Esophagus squamous epithelium (tissue), 5 donors: ENCODE data around the gene DDX51. TPM values are rescaled to one million over a fixed set of nuclear protein-coding genes. Genes with fewer than 3 reads are reported as not detected.

ENCODE experiments used
- DNase-seq: peaks from one replicate; lab custom pipeline; 2025; lab: John Stamatoyannopoulos, UW
- H3K27ac ChIP-seq, 4 donors: fragments of 200-600 bp; sonication (generic); one replicate each; pipeline ENCODE4 v1.5.1; 2016 to 2019; ENCODE audit warnings: mild to moderate bottlenecking in 1 of 4
- H3K27me3 ChIP-seq, 4 donors: fragments of 200-600 bp; sonication (generic); 1 replicate in 3 of 4; 2 replicates in 1 of 4; pipeline versions ENCODE4 v1.5.1 to v1.6.0; 2017 to 2021; ENCODE audit warnings: antibody characterized with exemption in 1 of 4
- H3K36me3 ChIP-seq, 3 donors: fragments of 200-600 bp; sonication (generic); one replicate each; pipeline ENCODE4 v1.5.1; 2016 to 2019
- H3K4me1 ChIP-seq, 3 donors: fragments of 200-600 bp; sonication (generic); one replicate each; pipeline ENCODE4 v1.5.1; 2017 to 2019
- H3K4me3 ChIP-seq, 4 donors: fragments of 200-600 bp; sonication (generic); 1 replicate in 3 of 4; 2 replicates in 1 of 4; pipeline ENCODE4 v1.5.1; 2016 to 2019; ENCODE audit warnings: mild to moderate bottlenecking in 2 of 4, moderate library complexity in 1 of 4
- H3K9me3 ChIP-seq, 3 donors: fragments of 200-600 bp; sonication (generic); one replicate each; pipeline ENCODE4 v1.5.1; 2016 to 2019
- POLR2A ChIP-seq, 4 donors: fragments of 450-650 bp; IDR thresholded peaks; one replicate each; pipeline ENCODE4 v1.6.1; 2017; ENCODE audit warnings: antibody characterized with exemption in 4 of 4, mild to moderate bottlenecking in 4 of 4, moderate library complexity in 3 of 4
- WGBS, 2 donors: methylation state at CpG; one replicate each; pipeline ENCODE4 v1.1.5; 2018; 5-methylcytosine and 5-hydroxymethylcytosine counted together
- intact Hi-C: fragments of 100-400 bp; cut with DNase I; formaldehyde crosslinking; loops from one replicate; pipeline ENCODE4 v1.15.0; 2022
- total RNA-seq, 4 donors: library from RNA; depleted of rRNA; stranded (reverse); fragments of >200 nt; gene quantifications; one replicate each; pipeline ENCODE4 v1.1.0, GENCODE V29; 2016
- TF ChIP-seq, protein P1 (sequence below), 6 experiments: fragments of 450-650 bp in 4 of 6; fragments of 200-600 bp in 2 of 6; sonication (generic) in 2 of 6; IDR thresholded peaks; one replicate each; pipeline ENCODE4 v1.5.1; 2016 to 2019; ENCODE audit warnings: antibody characterized with exemption in 6 of 6, mild to moderate bottlenecking in 4 of 6, moderate library complexity in 4 of 6
- donor health status: DM: yes; HTN: yes; CAD: no.

The DDX51 gene
- total RNA-seq, 4 donors from 2014 or later: 8.9 to 15.3 (median 11.0) TPM

DNA sequence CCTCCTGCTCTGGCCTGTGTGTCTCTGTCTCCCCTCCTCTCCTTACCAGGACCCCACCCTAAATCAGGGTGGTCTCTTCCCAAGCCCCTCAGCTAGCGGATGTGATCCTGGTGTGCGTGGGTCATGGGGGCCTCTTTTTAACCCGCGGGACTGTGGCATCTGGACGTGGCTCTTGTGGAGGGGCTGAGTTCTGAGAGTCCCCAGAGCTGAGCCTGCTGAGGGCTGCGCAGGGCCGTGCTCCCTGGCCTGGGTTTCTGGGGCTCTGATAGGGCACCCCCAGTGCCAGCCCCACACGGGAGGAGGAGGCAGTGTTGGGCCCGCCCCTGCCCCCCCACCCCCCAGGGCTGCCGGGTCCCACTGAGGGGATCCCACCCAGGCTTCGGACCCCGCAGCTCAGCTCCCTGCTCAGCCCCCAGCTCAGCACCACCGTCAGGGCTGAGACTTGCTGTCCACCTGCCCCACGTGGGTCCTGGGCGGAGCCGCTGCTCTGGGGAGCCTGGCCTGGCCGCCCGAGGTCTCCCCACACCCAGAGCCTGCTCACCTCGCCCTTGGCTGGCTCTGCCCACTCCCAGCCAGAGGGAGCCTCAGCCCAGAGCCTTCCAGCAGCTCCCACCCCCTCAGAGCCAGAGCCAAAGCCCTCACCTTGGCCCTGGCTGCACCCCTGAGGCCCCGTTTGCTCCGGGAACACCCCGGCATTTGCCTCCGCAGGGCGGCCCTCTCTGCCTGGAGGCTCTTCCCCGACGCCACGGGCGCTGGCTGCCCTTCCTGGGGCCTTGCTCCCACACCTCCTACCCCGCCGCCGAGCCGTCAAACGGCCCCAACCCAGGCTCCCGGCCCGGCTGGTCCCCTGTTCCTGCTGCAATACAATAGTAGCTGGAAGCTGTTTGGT is 31.6 kb upstream of the DDX51 start:
- 14 to 69% methylated on average over 6 to 19 of the region's 35 CpGs for WGBS, 2 donors
- TF ChIP-seq, protein P1, sequence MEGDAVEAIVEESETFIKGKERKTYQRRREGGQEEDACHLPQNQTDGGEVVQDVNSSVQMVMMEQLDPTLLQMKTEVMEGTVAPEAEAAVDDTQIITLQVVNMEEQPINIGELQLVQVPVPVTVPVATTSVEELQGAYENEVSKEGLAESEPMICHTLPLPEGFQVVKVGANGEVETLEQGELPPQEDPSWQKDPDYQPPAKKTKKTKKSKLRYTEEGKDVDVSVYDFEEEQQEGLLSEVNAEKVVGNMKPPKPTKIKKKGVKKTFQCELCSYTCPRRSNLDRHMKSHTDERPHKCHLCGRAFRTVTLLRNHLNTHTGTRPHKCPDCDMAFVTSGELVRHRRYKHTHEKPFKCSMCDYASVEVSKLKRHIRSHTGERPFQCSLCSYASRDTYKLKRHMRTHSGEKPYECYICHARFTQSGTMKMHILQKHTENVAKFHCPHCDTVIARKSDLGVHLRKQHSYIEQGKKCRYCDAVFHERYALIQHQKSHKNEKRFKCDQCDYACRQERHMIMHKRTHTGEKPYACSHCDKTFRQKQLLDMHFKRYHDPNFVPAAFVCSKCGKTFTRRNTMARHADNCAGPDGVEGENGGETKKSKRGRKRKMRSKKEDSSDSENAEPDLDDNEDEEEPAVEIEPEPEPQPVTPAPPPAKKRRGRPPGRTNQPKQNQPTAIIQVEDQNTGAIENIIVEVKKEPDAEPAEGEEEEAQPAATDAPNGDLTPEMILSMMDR (IDR thresholded peaks at IDR 0.05): no peak
- TF ChIP-seq POLR2A (IDR thresholded peaks at IDR 0.05): no peak
- H3K27ac ChIP-seq: no peak overlapping the region
- H3K4me1 ChIP-seq: peaks cover 0 to 25% (median 0%) of the 10 kb centered on the region in 3 donors
- no peak overlapping the region for H3K4me3 ChIP-seq
- DNase-seq: no peak
- no peaks in the 10 kb centered on the region for H3K36me3 ChIP-seq
- no peaks in the 10 kb centered on the region for H3K9me3 ChIP-seq
- intact Hi-C loops: no loop called here
- peaks cover 0 to 98% (median 5%) of the 10 kb centered on the region in 4 donors for H3K27me3 ChIP-seq

DNA sequence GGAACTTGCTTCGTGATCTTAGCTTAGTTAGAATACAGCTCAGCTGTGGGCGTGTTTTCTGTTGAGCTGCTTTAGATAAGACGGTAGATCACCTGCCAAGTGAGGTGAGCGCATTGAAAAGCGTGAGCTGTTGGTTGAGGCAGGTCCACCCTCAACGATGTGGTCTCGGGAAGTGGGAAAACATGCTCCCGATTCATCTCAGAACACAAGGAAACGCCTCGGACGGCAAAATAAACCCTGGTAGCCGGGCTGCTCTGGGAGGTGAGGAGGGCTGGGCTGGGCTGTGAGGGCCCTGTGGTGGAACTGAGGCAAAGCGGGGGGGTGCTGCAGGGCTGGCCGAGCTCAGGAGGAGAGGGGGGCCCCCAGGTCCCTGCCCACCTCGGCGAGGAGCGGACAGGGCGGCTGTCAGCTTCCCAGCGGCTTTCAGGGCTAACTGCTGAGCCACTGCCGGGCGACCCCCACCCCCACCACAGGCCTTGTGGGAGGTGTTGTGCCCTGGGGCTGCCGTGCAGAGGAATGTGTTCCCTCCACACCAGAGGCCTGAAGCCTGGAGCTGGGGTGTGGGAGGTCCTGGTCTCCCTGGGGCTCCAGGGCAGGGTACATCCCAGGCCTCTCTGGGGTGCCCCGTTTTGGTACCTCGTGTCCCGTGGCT is 30.8 kb upstream of the DDX51 start:
- TF ChIP-seq, protein P1 (IDR thresholded peaks at IDR 0.05): no peak
- TF ChIP-seq POLR2A (IDR thresholded peaks at IDR 0.05): no peak
- intact Hi-C loops: no loop called here

DNA sequence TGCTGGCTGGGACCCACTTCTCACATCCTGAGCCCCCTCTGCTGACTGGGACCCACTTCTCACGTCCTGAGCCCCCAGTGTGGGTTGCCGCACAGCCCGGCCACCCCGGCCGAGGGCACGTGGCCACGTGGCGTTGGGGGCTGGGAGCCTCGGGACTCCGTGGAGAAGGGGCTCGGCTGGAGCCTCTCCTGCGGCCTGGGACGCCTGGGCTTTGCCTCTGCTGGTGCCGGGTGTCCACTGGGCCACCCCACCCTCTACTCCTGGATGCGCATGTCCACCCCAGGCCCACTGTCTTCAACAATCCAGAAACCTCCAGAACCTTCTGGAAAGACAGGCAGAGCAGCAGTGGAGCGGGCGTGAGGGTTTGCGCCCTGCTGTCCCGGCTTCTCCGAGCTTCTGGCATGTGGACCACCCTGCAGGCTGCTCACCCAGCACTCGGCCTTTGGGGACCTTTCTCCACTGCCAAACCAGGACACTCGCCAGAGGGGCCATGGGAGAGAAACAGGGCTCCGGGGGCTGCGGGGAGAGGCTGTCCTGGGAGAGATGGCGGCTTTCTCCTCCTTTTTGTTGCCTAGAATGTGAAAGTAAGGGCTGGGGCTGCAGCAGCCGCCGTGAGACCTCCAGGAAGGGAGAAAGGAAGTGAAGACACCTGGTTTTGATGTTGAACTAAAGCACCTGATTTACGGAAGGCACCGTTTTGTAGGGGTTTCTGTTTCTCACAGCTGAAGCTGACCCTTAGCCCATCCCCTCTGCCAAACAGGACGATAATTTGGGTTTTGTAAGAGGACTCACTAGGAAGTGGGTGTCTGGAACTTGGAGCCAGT is 30.1 kb upstream of the DDX51 start:
- no peak for TF ChIP-seq POLR2A (IDR thresholded peaks at IDR 0.05)
- TF ChIP-seq, protein P1 (IDR thresholded peaks at IDR 0.05): no peak
- Histone ChIP-seq H3K4me1 (peaks cover 0 to 38% (median 0%) of the 10 kb centered on the region in 3 donors), H3K27me3 (peaks cover 0 to 100% (median 5%) of the 10 kb centered on the region in 4 donors), H3K36me3 (no peaks in the 10 kb centered on the region), H3K9me3 (no peaks in the 10 kb centered on the region), H3K4me3 (no peak overlapping the region), H3K27ac (no peak overlapping the region)
- WGBS, 2 donors: 56 to 59% methylated on average over 6 to 12 of the region's 30 CpGs
- intact Hi-C loops: no loop called here
- DNase-seq: no peak

More for the DNA sequence above, 30.8 kb upstream of the DDX51 start:
- Histone ChIP-seq H3K9me3 (no peaks in the 10 kb centered on the region), H3K36me3 (no peaks in the 10 kb centered on the region), H3K4me3 (no peak overlapping the region), H3K4me1 (peaks cover 0 to 33% (median 0%) of the 10 kb centered on the region in 3 donors), H3K27me3 (peaks cover 0 to 100% (median 5%) of the 10 kb centered on the region in 4 donors), H3K27ac (no peak overlapping the region)
- 41 to 59% methylated on average over 9 to 14 of the region's 25 CpGs for WGBS, 2 donors
- no peak for DNase-seq

DNA sequence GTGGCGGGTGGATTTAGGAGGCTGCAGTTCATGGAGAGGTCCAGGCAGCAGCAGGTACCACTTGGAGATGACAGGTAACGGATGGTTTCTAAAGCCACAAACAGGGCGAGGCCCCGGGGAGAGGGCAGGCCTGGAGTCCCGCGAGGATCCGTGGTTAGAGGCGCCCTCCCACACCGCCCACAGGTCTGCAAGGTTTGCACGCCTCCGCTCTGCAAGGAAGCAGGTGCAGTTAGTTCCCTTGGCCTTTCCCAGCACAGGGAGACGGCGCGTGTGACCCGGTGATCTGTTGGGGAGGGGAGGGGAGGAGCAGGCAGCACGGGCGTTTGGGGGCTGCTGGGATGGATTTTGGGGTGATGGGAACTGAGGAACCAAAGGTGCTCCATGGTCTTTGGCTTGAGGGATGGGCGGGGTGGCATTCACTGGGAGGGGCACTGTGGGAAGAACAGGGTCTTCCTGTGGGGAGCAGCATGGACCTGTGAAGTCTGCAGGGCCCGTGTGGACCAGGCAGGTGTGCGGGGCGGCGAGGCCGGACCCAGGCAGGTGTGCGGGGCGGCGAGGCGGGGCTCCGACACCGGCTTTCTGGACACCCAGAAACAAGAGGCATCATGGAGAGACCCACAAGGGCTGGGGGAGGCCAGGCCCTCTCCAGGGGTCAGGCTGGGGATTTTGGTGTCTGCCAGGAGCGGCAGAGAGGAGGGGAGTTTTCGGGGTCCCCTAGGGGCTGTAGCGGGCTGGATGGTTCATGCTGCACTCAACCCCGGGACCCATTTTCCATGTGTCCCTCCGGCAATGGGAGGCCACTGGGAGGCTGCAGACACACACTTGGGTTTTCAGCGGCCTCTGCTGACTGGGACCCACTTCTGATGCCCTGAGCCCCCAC is 29.3 kb upstream of the DDX51 start:
- peaks cover 0 to 100% (median 3%) of the 10 kb centered on the region in 4 donors for H3K27me3 ChIP-seq
- WGBS, 2 donors: 63 to 72% methylated on average over 16 to 22 of the region's 35 CpGs
- TF ChIP-seq POLR2A (IDR thresholded peaks at IDR 0.05): no peak
- TF ChIP-seq, protein P1 (IDR thresholded peaks at IDR 0.05): no peak
- H3K36me3 ChIP-seq: no peaks in the 10 kb centered on the region
- DNase-seq: no peak
- no peaks in the 10 kb centered on the region for H3K9me3 ChIP-seq
- H3K4me1 ChIP-seq: peaks cover 0 to 30% (median 0%) of the 10 kb centered on the region in 3 donors
- no peak overlapping the region for H3K27ac ChIP-seq
- intact Hi-C loops: no loop called here
- no peak overlapping the region for H3K4me3 ChIP-seq
